GM18502 (cell line): ENCODE measurements around the gene TMEM234.
A peak's percentile ranks its signal among the peaks of the same experiment; 100 is the strongest.

Experiments used
- ATAC-seq: cut with Tn5 transposase; IDR thresholded peaks from one replicate; pipeline ENCODE4 v1.9.1; 2021; ENCODE audit warnings: mild to moderate bottlenecking; ENCODE audit not compliant: unreplicated experiment, poor library complexity

Gene TMEM234

DNA sequence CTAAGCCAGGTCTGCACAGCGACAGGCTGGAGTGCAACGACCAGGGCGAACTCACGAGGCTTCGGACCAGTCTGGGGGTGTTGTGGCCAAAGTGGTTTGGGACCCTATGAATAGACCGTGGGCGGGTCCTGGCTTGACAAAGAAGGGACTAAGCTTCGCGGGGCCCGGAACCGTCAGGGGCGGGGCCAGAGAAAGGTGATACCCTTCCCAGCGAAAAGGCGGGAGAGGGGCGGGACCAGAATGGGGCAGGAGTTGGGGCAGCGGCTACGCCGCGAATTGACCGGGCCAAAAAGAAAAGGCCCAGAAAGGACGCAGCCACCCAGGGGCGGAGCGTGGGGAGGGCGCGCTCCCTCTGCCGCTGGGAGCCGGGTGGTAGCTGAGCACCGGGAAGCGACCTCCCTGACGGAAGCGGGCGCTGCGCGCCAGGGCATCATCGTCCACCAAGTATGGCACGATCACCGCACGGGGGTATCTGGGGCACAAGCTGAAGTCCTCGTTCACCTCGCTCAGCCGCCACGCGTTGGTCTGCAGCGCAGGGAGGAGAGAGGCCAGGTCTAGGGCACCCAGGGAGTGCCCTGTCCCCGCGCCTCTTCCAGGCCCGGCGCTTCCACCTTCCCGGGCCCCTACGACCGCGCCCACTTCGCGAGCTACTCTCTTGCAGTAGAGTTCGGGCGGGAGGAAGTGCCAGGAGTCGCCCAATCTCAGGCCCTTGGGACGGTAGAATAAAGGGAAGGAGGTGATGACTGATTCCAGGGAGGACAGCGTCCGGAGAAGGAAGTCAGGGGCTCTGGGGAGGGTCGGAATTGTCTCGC lies 18.2 kb upstream of the TMEM234 start:
- no peak for ATAC-seq

DNA sequence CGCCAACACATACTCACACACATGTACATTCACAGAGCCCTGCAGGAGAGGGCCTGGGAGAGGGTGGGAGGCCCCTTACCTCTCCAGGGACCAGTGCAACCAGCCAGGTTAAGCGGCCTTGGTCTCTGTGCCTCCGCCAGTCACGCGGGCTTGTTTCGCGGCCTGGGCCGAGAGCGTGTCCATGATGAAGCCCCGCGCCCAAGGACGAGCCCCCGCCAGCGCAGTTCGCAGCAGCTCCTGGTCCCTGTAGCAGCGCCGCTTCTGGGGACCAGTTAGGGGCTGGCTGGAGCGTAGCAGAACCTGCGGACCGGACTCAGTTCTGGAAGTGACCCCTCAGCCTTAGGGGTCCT lies 17.6 kb upstream of the TMEM234 start:
- ATAC-seq = no peak

DNA sequence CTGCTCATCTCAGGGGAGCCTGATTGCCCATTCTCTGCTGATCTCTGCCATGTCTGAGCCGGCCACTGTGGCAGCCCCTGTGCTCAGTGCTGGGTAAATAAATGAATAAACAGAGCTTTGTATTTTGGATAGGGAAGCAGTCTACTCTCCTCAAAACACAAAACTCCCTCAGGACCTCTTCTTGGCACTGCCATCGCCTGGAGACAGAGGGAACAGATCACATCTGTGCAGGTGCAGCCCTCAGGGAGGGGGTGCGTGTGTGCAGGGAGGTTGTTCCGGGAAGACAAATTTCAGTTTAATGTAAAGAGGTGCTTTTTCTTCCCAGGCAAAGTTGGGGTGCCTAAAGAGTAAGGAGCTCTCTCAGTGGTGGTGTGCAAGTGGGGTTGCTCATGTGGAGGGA lies 17.2 kb upstream of the TMEM234 start:
- no peak for ATAC-seq

DNA sequence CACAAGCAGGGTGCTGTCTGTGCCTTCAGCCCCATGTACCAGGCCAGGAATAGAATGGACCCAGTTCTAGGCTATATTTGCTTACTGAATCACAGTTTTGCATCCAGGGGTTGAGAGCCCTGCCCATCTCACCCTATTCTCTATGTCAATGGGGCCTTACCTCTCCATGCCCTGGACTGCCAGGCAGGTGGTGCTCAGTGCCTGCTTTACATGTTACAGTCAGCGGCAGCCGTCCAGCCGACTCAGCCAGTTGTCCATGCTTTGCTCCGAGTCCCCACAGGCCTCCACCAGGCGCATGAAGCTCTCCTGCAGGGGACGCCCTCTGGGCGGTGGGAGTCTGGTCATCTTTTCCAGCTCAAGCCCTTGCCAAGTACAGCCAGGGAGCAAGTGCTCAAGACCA lies 12.6 kb upstream of the TMEM234 start:
- ATAC-seq = no peak

DNA sequence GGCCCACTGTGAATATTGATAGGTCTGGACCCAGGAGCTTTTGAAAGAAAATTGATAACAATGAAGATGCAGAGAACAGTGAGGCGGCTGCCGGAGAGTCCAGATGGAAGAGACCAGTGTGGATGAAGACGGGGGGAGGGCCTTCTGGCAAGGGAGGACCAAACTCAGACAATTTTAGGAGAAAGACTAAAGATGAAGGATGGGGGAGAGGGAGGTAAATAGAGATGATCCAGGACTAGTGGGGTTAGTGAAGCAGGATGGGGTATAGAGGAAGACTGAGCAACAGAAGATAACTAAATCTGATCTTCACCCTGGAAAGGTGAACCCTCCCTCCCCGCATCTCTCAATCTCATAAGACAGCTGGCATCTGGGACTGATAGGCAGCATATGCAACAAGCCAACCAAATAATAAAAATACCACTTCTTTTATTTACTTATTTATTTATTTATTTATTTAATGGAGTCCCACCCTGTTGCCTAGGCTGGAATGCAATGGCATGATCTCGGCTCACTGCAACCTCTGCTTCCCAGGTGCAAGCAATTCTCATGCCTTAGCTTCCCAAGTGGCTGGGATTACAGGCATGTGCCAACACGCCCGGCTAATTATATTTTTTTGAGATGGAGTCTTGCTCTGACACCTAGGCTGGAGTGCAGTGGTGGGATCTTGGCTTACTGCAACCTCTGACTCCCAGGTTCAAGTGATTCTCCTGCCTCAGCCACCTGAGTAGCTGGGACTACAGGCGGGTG lies 10.6 kb upstream of the TMEM234 start:
- ATAC-seq = no peak

DNA sequence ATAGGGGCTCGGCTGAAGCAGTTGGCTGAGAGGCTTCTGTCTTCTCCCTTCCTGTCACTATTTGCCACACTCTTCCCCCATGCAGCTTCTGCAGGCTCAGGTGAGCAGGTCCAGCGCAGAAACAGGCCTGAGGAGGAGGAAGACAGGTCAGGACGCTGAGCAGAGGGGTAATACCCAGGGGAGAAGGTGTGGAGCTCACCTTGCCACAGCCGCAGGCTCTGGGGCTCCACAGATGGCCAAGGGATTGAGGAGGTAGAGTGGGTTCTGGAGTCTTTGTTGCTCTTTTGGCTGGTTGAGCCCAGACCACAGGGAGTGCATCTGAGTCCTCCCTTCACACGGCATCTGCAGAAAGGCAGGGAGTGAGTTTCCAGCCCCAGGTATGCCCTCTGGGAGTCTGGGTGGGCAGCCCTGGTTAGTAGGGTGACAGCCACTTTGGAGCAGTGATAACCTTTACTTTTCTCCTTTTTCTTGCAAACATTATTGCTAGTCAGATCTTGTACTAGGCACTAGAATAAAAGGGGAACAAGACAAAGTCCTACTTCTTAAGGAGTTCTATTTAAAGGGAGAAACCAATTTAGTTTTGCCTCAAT lies 9.8 kb upstream of the TMEM234 start:
- ATAC-seq = no peak

DNA sequence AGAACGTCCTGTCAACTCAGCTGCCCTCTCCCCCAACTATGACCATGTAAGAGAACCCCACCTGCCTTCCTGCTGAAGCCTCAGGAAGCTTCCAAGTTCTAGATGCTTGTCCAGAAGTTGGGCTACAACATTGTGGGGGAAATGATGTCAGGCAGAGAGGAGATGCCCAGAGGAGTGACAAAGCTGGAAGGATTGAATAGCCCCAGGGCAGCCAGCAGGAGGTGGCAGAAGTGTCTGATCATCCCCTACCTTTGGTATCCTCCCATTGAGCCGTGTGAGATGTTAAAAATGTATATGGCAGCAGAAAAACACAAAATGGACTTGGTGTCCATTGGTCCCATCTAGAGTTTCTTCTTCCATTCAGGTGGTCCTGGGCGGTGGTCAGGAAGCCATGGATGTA lies 6.6 kb upstream of the TMEM234 start:
- ATAC-seq = no peak

DNA sequence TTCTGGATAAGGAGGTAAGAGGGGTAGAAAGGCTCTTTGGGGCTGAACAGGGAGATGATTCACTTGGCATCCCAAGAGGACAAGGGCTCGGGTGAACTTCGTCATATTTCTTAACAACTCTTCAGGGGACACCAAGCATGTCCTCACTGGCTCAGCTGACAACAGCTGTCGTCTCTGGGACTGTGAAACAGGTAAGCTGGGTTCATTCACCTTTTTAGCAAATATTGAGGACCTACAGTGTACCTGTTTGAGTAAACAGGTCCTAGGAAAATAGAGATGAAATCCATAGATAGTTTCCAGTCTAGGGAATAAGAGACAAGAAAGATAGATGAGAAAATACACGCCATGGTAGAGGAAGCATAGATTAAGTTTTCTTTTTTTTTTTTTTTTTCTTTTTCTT lies 2.1 kb upstream of the TMEM234 start:
- no peak for ATAC-seq

DNA sequence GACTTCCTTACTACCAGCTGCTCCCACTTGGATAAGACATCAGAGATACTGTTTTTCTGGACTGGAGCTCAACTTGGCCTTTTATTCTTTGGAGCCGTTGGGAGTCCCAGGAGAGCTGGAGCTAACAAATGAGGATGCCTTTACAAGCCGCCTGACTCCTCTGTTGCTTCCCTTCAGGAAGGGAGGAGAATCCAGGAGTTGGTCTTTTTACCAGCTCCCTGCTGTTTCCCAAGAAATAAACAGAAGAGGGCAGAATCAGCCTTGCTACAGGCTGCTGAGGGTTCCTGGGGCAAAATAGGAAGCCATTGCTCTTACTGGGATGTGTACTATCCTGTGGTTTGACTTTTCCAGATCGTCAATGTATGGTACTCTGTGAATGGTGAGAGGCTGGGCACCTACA lies 1.5 kb upstream of the TMEM234 start:
- no peak for ATAC-seq

DNA sequence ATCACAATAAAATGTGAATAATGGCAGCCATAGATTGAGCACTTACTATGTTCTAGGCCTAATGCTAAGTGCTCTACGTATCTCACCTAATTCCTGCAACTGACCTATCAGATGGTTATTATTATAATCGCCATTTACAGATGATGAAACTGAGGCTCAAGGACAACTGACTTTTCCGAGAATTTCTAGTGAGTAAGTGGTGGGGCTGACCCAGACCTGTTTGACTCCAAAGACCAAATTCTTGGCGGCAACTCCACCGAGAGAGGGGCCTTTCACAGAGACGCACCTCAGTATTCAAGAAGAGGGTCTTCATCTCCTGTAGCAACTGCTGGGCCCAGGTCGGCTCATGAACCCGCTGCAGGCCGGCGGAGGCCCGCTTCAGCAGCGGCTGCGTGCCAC lies 573 bp downstream of the TMEM234 start:
- ATAC-seq = no peak

DNA sequence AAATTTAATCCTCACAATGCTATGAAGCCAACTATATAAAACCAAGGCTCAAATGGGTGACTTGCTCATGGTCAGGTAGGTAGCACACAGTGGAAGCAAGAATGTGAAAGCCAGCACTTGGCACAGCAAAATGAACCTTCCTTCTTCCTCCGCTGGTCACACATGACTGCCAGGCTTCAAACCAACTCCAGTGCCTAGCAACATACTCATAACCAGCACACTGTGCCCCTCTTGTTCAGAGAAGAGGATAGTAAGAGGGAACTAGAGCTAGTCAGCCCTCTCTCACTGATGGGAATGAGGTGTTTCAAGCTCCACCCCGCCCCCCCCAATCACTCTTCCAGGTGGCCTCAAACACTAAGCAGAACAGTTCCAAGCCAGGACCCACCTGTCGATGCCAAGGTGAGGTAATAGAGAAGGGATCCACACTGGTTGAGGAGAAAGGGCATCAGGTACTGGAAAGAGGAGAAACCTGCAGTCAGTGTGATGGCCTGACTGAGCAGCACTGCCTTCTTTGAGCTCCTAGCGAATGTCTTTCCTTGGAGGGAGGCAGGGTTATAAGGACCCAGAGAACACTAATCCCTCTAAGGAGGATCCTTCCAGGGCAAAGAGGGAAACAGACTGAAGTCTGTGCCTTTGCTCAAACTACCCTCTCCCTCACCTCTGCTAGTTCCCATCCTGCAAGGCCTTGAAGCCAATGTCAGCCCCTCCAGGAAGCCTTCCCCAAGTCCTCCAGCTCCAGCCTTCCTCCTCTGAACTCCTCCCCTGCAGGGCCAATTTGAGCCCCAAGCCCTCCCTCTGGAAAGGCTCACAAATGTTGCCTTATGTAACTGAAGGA lies 1.2 kb downstream of the TMEM234 start:
- ATAC-seq = no peak

DNA sequence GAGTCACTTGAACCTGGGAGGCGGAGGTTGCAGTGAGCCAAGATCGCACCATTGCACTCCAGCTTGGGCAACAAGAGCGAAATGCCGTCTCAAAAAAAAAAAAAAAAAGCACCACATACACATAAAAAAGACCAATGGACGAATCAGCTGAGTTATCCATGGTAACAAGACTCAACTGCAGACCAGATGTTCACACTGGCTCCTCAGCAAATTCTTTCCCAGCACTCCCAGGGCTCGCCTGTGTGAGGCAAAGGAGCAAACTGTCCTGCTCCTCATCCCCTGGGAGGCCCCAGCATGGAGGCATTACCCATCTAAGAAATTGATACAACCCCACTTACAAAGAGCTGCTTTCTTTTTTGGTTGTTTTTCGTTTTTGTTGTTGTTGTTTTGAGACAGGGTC lies 3.1 kb downstream of the TMEM234 start:
- no peak for ATAC-seq

DNA sequence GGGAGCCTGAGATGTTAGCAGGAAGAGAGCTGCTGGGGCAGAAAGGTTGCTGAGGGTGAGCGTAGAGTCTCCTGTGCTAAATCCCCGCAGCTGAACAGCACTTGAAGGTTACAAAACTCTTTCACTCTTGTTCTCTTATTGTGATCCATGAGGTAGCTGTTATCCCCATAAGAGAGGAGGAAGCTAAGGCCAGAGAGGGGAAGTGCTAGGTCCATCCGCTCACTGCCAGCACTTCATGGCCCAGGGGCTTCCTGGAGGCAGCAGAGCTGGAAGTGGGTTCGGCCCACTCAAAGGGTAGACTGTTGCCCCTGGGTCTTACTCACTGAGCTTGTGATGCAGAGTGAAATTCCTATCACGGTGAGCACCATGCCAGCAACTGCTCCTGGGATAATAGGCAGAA lies 5.6 kb downstream of the TMEM234 start:
- no peak for ATAC-seq

DNA sequence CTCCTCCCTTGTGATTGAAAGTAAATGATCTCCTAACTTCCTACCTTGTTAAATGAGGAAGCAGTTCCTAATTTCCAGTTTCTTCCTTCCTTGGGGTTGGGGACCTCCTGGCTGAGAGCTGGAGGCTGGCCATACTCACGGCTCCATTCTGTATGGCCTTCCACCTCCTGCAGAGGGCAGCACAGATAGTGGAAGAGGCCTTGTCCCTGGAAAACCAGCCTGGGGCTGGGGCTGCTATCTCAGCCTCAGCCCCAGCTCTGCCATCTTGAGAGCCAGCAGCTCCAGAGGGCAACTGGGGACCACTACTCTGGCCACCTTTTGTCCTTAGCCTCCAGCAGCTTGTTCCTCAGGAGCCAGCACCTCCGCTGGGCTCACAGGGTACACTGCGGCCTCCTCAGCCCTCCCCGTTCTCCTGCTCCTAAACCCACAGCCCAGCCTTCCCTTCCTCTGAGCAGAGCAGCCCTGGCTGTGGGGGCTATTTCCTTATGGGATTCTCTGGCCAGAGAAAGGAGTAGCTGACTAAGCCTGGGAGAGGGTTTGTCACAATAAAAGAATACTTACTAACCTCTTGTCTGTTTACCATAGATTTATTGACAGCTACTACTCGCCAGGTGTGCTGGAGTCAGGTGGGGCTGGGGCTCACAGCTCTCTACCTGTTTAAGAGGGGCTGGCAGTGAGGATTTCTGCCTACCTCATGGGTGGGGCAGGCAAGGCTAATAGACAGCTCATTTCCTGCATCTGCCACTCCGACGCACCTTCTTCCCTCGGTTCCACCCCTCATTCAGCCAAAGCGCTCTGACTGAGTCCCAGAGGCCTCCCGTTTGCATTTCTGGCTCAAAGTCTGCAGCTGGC lies 6.3 kb downstream of the TMEM234 start:
- ATAC-seq = no peak

DNA sequence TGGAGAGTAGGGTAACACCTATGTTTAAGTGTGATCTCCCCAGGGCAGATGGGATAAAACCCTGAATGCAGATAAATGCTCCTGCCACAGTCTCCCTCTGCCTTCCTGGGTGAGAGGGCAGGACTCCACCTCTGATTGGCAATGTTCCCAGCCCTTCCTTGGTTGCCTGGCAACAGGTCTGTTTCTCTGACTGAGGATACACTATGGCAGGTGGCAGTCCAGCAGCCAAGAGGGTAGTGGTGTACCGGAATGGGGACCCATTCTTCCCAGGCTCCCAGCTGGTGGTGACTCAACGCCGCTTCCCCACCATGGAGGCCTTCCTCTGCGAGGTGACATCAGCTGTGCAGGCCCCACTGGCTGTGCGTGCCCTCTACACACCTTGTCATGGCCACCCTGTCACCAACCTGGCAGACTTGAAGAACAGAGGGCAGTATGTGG lies 13.2 kb downstream of the TMEM234 start, which contains the start of gene DCDC2B:
DCDC2B (plus strand) TSS at position 199 of the 438 bp plus-strand sequence; CDS start at position 204, 5 bp downstream.
- no peak for ATAC-seq

DNA sequence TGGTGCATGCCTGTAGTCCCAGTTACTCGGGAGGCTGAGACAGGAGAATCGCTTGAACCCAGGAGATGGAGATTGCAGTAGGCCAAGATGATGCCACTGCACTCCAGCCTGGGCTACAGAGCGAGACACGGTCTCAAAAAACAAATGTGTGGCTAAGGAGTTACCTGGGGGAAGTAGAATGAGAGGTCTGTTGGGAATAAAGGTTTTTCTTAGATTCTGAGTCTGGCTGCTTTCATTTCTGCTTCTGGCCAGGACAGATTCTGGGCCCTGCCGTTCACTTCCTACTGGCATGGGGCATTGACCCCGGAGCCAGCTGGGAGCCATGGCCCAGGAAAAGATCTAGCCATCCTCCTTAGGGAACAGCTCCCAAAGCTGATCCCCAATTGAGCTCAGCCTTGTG lies 13.7 kb downstream of the TMEM234 start:
- ATAC-seq = no peak

DNA sequence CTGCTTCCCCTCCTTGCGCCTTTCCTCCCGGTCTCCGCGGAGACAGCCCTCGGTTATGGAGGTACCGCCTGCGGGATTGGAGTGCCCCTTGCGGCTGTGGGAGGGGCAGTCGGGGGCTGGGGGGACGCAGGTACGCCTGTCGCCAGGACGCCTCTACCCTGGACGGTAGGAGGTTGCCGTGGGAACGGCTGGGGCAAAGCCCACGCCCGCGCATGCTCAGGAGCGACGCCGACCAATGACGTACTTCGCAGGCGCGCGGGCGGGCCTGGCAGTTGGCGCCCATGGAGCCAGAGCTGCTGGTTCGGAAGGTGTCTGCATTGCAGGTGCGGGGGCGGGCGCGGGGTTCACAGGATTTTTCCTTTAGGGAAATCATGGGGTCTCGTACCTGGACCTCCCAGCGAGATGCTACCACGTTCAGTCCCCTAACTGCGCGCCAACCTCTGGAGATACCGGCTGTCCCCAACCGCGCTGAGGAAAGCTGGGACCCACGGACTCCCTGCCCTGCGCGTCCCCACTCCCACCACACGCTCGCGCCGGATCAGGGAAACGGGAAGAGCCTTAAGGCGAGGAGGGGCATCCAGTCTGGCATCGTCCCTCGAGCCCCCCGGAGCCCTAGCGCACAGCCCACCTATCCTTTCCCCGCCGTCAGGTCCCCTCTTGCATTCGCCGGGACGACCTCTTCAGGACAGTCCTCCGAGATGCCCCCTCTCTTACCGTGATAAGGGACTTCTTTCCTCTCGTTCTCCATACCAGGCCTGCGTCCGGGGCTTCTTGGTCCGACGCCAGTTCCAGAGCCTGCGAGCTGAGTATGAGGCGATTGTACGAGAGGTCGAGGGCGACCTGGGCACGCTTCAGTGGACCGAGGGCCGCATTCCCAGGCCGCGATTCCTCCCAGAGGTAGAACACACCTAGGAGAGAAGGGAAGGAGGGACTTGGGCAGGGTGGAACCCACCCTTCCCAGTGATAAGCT lies 16.5 kb downstream of the TMEM234 start, which contains the start of gene IQCC:
IQCC (plus strand) TSS at position 271 of the 970 bp plus-strand sequence; CDS start at position 282, 11 bp downstream.
- ATAC-seq = peak; percentile 36

DNA sequence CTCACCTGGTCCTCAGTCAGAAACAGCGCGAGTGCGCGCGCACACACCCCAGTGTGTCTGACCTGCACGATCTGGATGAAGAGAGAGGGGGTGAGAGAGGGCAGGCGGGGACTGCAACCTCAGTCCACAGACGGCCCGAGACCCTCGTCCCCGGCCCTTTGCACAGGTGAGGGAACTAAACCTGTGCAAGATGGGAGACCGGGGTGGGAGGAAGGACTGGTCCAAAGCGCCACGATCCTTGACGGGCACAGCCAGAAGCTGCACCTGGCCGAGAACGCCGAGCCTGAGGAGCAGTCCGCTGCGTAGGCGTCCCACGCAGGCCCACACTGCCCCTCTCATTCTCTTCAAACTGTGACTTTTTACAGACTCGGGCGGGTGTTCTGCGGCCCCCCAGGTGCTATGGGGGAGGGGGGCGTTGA lies 17.2 kb downstream of the TMEM234 start:
- ATAC-seq = no peak
